ENCODE data around the gene NISCH.

NISCH gene

DNA sequence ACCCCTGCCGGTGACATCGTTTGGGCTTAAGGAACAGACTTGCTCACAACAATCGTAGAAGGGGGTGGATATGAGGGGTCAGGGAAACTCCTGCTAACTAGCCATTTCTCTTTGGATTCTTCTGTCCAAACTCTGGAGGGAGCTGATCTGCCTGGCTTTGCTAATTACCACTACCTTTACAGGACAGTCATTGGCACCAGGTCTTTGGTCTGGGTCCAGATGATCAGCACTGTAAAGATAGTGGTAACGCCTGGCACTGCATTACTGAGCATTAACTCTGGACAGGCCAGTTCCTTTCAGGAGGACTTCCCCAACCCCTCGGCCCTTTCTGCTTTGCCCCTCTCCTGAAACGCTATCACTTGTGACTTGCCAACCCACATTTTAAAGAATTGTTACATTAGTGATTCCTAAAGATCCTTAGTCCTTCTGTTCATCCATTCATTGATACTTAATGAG is 81.8 kb downstream of the NISCH start:
- DNase-seq (ENCODE audit: low read depth in 2 of 2), result no peak

DNA sequence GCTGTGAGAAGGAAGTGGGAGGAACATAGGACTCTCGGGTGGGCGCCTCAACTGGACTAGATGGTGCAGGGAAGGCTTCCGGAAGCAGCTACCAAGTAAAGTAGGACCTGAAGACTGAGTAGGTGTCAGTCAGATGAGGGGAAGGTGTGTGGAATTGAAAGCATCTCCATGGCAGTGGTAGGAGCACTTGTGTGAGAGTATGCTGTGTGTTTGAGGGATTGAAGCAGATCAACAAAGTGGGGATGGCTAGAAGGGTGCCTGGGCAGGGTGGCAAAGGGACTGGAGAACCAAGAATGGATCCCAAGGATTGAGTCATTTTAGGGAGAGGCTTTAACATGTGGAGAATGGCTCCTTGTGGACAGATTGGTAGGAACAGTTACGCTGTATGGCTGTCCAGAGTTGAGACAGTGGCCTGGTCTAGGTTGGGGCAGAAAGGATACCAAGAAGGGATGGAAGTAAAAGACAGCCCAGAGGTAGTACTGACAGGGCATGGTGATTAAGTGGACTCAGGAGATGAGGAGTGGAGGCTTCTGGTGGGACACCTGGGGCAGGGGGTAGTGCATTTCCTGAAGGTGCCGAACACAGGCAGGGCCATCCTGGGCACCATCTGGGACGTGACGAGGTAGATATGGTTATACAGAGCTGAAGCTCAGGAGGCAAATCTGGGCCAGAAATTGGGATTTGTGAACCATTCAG is 82.5 kb downstream of the NISCH start:
- no peak for DNase-seq (ENCODE audit: low read depth in 2 of 2)

GRCh38 chr3:52539010-52539653 is 83.7 kb downstream of the NISCH start:
- no peak for DNase-seq (ENCODE audit: low read depth in 2 of 2)

DNA sequence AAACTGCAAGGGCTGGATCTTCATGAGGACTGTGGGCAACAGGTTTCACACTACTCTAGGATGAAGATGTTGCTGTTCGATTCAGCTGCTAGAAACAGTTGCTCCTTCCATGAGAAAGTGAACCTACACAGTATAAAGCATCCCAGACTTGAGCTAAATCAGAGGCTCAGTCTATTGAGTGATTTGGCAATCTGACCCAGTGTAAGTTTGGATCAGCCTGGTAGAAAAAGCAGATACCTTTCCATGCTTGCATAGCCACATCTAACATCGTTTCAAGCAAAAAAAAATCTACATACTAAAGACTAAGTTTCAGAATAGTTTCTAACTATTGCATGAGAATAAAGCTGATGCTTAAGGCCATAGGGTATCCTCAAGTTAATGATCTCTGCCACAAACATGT is 85.6 kb downstream of the NISCH start:
- no peak for DNase-seq (ENCODE audit: low read depth in 2 of 2)

All from activated CD8-positive, alpha-beta memory T cell treated with anti-CD3 and anti-CD28 coated beads for 4 hours (primary cell).